ENCODE results near the gene VPS13C.
"Not testable (repeated sequence)": the region's sequence is repeated elsewhere in the genome, so short reads cannot be mapped to it uniquely, and the experiment has no call there.

Gene VPS13C

GRCh38 chr15:62035256-62035924 lies 24.9 kb downstream of the VPS13C start:
- DNase-seq: no peak

DNA sequence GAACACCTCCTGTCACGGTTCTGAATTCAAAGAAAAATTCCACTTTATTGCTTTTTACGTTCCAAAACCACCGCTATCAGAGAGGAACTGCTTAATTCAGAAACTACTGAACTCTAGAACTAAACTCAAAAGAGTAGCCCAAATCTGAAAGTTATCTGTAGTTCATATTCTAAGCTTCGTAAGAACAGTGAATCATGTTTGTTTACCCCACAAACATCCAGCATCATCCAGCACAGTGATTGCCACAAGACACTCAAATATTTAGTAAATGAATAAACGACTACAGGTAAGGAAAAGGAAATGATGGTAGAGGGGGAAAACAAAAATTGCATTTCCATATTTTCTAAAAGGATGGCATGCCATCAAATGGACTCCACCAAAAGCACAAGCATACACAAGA lies 32.3 kb downstream of the VPS13C start:
- DNase-seq: no peak

GRCh38 chr15:62027263-62027565 lies 33.0 kb downstream of the VPS13C start:
- DNase-seq: no peak

DNA sequence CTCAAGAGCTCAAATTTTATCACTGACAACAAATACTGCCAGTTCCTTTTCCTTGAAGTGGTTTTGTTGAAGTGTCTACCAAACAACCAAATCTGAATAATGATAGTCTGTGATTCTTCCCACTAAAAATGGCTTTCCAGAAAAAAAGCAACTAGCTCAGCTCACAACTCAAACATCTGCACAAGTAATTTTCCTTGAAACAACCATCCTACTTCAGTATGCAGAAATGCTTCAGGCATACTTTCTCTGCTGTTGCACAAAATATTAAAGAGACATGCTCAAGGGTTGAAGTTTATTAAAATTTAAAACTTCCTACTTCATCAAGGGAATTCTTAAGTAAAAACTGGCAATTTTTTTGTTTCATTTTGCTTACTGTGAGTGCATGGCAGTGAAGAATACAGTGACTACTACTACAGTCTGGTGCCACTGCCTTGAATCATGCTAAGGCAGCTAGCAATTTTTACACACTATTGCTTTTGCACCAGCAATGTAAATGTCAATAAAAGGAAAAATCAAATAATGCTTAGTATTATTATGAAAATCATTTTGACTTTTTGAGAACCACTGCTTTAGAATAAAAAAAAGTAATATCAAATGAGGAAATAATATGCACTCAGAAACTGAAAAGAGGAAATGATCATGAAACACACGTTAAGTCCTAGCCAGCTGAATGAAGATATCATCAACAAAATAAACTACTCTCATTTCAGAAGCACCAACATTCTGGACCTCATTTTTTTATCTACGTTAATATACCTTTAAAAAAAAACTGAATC lies 33.6 kb downstream of the VPS13C start:
- DNase-seq: no peak

GRCh38 chr15:62021991-62022600 lies 38.2 kb downstream of the VPS13C start:
- no peak for DNase-seq

DNA sequence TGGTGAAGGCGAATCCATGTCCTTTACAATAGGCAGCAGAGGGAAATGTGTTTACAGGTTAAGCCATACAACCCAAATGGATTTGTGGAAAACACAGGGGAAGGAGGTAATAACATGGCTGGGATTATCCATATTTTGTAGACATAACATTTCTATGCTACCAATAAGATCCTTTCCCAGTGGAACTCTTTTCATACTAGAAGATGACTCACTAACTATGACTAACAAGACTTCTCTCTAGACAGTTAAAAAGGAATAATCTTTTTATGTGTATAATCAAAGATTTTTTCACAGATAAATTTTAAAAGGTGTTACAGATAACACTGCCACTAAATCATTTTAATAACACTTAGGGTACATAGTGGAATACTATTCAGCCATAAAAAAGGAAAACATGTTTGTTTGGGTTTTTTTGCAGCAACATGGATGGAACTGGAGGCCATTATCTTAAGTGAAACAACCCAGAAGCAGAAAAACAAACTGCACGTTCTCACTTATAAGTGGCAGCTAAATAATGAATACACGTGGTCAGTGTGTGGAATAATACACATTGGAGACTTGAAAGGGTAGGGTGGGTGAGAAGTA lies 39.6 kb downstream of the VPS13C start:
- no peak for DNase-seq

DNA sequence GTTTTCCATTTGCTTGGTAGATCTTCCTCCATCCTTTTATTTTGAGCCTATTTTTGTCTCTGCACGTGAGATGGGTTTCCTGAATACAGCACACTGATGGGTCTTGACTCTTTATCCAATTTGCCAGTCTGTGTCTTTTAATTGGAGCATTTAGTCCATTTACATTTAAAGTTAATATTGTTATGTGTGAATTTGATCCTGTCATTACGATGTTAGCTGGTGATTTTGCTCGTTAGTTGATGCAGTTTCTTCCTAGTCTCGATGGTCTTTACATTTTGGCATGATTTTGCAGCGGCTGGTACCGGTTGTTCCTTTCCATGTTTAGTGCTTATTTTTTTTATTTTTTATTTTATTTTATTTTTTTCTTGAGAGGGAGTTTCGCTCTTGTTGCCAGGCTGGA lies 54.9 kb downstream of the VPS13C start:
- DNase-seq: not testable (repeated sequence)

DNA sequence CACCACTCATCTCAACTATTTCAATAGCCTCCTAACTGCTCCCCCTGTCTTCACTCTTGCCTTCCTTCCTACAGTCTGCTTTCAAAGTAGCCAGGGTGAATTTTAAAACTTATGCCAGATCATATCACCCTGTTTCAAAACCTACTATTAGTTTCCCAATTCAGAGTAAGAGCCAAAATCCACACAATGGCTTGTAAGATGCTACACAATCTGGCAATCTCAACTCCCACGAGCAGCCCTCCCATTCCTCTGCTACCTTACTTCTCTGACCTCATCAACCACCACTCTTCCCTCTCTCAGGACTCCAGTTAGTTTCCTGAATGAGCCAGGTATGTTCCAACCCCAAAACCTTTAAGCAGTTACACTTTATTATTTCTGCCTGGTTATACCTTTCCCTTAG lies 62.5 kb downstream of the VPS13C start:
- no peak for DNase-seq

DNA sequence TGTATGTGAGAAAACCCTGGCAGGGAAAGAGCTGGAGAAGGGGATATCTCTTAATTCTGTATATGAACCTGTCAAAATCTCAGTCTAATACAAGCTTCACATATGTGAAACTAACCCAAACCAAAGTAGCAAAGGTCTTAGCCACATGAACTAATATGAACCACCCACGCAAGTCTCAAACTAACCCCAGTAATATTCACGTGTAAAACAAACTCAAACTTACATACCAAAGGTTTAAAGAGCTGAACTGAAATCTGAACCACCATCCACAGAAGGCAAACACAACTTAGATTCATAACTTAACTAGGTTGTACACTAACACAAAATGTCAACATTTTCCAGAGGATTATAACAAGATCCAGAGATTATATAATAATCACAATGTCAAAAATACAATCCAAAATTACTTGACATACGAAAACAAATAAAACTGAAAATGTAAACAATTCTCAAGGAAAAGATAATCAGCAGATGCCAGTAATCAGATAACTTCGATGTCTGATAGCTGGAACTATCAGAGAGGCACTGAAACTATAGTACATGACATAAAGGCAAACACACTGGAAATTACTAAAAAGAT lies 64.1 kb downstream of the VPS13C start:
- no peak for DNase-seq

DNA sequence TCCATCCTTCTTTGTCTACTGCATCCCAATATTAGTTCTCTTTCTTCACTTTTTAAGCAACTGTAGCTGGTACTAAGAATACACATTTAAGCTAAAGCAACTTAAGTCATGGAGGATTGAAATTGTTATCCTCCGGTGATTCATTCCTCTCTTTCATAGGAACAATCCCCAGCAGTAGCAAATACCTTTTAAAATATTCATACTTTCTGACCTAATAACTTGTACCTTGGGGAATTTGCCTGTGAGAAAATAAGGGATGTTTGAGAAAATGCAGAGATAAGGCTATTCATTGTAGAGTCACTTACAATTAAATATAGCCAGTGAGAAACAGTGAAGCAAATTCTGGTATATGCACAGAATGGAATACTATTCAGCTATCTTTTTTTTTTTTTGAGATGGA lies 66.0 kb downstream of the VPS13C start:
- DNase-seq: no peak

DNA sequence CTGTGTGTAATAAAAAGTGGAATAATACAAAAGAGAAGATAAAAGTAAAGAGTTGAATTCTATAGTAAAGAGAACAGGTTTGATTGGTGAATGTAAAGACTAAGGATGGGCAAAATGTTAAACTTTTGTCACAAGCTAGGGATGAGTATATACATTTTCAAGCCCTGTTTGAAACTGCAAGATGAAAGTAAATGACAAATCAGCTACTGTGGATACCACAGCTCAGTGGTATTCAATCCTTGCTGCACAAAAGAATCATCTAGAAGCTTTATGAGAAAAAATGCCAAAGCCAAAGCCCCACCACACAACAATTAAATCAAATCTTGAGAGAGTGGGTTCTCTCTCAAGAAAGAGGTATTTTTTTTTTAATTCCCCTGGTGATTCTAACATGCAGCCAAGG lies 67.7 kb downstream of the VPS13C start:
- no peak for DNase-seq

GRCh38 chr15:61989667-61990066 lies 70.6 kb downstream of the VPS13C start:
- DNase-seq: no peak

DNA sequence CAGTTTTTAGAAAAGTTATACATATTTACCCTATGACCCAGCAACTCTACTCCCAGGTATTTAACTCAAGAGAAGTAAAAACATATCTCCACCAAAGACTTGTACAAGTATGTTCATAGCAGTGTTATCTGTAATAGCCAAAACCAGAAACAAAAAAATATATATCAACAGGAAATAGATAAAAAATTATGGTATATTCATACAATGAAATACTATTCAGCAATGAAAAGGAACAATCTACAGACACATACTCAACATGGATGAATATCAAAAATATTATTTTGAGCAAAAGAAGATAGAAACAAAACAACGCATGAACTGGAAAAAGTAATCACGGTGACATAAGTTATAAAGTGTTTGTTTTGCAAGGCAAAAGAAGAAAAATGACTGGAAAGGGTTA lies 72.4 kb downstream of the VPS13C start:
- no peak for DNase-seq

DNA sequence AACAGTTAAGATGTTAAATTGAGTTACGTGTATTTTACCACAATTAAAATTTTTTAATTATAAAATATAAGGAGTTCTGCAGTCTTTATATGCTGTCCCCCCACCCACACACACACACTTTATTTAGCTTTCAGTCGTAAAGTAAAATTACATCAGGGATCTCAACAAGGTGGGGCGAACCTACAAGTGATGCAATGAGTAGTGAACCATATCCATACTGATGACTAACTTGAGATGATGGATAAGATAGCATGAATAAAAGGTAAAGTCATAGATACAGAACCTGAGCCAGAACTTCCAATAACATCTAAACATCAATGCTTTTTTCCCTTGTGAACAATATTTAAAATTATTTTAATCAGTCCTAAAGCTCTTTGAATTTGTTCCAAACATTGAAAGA lies 77.2 kb downstream of the VPS13C start:
- no peak for DNase-seq

DNA sequence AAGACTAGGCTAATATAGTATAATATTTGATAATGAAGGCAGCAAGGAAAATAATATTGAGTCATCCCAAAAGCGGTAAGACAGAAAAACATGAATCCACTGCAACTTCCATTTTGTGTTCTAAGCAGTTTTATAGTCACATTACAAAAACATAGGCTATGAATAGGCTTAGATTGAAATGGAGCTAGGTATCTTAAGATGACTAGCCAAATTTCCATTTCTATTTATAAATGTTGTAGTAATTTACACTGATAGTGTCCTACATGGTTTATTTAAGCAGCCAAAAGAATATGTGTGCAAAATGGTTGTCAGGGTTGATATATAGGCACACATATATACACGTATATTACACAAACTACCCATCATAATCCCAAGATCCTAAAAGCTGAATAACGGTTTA lies 82.0 kb downstream of the VPS13C start:
- no peak for DNase-seq

DNA sequence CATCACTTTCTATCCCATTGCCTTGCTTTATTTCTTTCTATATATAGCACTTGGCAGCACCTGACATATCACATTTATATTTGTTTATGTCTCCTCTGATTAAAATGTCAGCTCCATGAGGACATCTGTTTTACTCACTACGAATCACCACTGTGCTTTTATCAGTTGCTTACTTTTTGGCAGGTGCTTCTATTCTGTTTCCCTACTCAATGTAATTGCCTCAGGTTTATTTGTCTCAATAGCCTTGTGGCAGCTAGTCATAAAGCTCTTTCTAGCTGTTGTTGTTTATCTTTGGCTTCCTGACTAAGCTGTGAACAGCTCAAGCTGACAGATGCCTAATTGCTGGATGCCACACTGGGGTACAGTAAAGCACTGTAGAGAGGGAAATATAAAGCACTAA lies 85.5 kb downstream of the VPS13C start:
- DNase-seq: no peak

DNA sequence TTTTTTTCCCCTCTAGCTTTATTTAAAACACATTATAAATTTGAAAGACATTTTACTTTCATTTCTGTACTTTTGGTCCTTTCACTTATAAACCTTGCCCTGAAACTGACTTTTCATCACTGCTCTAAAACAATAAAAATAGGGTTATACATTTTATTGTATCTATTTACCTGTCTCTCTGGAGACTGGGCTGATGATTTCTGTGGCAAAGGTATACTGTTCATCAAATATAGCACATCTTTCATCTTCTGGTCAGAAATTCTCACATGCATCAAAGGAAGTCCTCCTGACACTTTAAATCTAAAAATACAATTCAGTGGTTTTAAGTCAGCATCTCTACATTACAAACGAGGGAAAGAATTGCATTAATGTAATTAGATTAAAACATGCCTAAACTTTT lies 86.1 kb downstream of the VPS13C start:
- DNase-seq: no peak

DNA sequence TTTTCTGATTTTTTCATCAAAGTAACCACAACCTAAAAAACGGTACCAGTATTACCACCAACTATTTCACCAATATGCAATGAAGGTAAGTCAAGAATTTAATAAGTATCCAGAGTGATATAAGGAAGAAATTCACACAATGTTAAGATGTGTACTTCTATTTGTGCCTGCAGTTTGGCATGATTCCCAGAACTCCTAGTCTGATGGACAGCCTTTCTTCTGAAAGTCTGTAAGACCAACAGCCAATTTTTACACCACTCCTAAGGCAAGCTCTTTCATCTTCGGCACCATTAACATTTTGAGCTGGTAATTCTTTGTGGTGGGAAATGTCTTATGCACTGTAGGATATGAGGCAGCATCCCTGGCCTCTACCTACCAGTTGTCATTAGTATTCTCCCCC lies 108.3 kb downstream of the VPS13C start:
- DNase-seq: no peak

GRCh38 chr15:61946778-61947177 lies 113.5 kb downstream of the VPS13C start:
- DNase-seq: no peak

- DNase-seq: no peak
Measured at GRCh38 chr15:61943992-61944391, 116.3 kb downstream of the VPS13C start.

DNA sequence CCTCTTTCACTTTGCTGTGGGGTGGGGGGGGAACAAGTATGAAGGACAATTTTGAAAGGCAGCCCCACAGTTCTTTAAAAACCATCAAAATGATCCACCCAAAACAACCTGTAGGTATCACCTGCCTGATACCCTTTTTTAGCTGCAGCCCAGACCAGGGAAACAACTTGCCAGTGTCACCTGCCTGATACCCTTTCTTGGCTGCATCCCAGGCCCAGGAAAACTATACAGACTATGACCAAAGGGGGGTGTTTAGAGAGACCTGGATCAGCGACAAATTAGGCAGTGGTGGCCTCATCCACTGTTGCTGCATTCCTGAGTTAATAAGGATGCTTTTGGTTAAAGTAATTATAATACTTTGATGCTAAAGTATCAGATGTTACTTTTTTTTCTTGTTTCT lies 122.0 kb downstream of the VPS13C start:
- no peak for DNase-seq

GRCh38 chr15:61936528-61937195 lies 123.6 kb downstream of the VPS13C start:
- DNase-seq: no peak

- DNase-seq: no peak
Measured at GRCh38 chr15:61935493-61935892, 124.8 kb downstream of the VPS13C start.
